GM11168 (cell line): ENCODE results near the gene ZNF787.
"Not testable (repeated sequence)": the region's sequence is repeated elsewhere in the genome, so short reads cannot be mapped to it uniquely, and the experiment has no call there.

Experiments
- in situ Hi-C: fragments of 300-500 bp; cut with MboI; formaldehyde crosslinking; loops from one replicate; pipeline ENCODE4 v1.12.0; 2022; ENCODE audit warnings: low sequenced_read_pairs; ENCODE audit not compliant: unreplicated experiment

The ZNF787 gene

DNA sequence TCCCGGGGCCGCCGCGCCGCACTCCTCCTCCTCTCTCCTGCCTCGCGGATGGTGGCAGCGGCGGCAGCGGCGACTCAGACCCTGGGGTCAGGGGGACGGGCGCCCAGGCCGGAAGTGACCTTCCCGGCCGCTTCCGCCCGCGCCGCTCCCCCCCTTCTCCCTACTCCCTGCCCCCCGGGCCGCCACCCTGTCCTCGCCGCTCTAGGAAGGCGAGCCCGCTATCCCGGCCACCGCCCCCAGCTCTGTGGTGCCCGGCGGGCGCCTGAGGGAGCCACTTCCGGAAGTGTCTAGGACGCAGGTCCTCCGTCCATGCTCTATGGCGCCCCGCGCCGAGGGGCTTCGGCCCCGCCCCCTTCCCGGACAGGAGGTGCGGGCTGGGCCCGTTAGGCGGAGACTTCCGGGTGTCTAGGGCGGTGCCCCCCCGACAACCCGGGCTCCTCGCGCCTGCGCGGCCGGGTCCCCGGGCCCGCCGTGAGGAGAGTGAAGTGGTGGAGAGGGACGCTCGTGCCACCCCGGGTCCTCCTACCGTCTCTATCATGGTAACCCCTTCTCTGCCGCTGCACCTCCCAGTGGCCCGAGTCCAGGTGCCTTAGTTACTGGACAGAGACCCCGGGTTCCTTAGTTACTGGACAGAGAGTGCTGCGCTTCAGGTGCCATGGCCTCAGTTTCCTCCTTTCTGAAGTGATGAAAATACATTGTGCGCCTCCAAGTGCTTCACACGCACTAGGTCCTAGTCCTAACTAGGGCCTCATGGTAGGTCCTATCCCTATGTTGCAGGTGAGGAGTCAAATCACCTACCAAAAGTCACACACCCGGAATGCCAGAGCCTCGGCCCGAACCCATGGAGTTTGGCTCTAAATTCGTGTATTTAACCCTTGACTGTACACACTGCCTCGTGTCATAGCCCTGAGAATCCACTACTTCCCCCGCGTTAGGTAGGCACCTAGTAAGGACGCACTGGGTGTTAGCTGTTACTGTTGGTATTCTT, at the start of gene ZNF787:
ZNF787 (minus strand) TSS at position 116 of the 988 bp plus-strand sequence. CDS start 18,078 bp downstream, outside the sequence.
- in situ Hi-C loops: loop anchor here (25.0 kb wide), 1 partner anchor 2009 kb away; the partner anchor contains the start of genes NDUFA3, OSCAR, PRPF31 and TFPT

DNA sequence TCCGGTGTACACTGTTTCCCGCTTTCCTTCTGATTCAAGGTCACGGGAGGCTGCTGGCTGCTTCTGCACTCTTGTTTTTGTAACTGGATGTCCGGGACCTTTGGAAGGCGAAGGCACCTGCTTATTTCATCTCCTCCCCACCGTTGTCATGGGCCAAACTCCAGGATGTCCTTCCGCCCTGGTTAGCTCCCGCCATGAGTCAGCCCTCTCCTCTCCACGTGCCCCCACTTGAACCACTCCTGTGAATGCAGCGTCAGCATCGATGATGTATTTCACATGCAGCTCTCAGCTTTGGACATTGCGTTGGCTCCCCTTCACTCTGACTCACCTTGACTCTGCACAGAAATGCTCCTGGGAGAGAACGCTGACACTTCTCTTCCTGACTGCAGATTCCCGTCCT, 49.2 kb upstream of the ZNF787 start:
- in situ Hi-C loops: loop anchor here (5.0 kb wide), 1 partner anchor 98 kb away; no protein-coding TSS in a partner anchor

DNA sequence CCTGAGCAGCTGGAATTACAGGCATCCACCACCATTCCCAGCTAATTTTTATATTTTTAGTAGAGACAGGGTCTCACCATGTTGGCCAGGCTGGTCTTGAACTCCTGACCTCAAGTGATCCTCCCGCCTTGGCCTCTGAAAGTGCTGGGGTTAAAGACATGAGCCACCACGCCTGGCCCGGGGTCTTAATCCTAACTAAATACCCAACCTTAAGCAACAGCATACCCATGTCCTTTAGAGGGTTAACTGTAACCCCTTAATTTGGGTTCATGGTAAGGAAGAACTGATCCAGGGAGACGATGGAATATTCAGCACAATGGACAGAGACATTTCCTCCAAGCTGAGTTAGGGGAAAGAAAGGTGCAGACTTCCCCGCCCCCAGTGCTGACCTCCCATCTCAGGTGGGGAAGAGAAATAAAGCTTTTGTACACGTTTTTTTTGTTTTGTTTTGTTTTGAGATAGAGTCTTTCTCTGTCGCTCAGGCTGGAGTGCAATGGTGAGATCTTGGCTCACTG, 46.0 kb upstream of the ZNF787 start:
- in situ Hi-C loops: no loop called here

DNA sequence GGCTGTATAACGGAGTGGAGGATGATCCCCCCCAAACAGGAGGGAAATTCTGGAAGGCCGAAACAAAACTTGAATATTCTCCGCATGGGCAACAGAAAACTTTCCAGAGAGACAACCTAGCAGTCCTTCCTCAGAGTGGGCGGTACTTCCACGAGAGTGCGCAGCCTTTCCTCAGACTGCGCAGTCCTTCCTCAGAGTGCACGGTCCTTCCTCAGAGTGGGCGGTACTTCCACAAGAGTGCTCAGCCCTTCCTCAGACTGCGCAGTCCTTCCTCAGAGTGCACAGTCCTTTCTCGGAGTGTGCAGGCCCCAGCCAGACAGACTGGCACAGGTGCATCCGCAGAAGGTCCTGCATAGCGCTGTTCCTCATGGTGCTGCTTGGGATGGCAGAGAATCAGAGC, 42.0 kb upstream of the ZNF787 start:
- in situ Hi-C loops: no loop called here

DNA sequence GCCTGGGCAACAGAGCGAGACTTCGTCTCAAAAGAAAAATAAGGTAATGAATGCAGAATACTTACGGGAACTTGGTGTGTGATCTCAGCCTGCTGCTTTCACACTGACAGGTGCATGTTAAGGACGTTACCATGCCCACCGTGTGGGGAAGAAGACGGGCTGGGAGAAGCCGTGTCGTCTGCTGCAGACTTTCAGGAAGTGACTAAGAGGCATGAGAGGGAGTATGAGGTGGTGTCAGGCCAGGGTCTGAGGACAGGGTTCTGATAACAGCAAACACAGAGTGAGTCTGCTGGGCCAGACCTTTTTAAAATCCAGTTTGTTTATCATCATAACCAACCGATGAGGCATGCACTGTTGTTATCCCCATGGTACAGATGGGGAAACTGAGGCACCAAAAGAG, 41.2 kb upstream of the ZNF787 start:
- in situ Hi-C loops: no loop called here

DNA sequence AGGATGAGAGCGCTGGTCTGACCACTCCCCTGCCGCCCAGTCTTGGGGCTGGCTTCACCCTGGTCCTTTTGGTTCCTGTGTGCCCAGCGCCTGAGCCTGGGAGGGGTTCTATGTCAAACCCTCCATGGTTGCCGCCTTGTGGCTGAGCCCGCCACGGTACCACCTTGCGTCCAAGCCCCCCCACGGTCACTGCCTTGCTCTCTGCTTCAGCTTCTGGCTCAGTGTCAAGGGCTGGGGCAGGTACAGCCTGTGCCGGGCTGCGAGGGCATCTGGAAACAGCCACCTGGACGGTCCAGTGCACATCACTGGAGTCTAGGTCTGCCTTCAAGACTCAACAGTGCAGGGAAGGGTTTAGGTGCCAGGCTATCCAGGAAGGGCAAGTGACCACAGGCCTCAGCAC, 40.4 kb upstream of the ZNF787 start:
- in situ Hi-C loops: no loop called here

DNA sequence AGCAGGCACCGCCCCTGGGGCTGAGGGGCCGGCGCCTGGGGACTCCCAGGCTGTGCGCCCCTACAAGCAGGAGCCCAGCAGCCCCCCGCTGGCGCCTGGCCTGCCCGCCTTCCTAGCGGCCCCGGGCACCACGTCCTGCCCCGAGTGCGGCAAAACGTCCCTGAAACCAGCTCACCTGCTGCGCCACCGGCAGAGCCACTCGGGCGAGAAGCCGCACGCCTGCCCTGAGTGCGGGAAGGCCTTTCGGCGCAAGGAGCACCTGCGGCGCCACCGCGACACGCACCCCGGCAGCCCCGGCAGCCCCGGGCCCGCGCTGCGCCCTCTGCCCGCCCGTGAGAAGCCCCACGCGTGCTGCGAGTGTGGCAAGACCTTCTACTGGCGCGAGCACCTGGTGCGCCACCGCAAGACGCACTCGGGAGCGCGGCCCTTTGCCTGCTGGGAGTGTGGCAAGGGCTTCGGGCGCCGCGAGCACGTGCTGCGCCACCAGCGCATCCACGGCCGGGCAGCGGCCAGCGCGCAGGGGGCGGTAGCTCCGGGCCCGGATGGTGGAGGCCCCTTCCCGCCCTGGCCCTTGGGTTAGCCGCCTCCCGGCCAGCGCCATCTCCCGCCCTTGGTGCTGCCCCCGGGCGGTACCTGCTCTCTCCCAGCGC, 38.7 kb upstream of the ZNF787 start:
- in situ Hi-C loops: no loop called here

DNA sequence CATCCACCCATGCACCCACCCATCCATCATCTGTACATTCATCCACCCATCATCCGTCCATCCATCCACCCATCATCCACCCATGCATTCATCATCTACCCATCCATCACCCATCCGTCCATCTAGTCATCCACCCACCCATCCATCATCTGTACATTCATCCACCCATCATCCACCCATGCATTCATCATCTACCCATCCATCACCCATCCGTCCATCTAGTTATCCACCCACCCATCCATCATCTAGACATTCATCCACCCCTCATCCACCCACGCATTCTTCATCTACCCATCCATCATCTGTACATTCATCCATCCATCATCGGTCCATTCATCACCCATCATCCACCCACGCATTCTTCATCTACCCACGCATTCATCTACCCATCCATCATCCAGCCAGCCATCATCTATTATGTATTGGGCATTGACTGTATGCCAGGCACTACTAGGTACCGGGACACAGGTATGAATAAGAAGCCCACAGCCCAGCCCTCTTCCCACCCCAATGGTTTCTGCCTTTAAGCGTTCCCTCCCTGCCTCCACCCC, 38.0 kb upstream of the ZNF787 start:
- in situ Hi-C loops: no loop called here

DNA sequence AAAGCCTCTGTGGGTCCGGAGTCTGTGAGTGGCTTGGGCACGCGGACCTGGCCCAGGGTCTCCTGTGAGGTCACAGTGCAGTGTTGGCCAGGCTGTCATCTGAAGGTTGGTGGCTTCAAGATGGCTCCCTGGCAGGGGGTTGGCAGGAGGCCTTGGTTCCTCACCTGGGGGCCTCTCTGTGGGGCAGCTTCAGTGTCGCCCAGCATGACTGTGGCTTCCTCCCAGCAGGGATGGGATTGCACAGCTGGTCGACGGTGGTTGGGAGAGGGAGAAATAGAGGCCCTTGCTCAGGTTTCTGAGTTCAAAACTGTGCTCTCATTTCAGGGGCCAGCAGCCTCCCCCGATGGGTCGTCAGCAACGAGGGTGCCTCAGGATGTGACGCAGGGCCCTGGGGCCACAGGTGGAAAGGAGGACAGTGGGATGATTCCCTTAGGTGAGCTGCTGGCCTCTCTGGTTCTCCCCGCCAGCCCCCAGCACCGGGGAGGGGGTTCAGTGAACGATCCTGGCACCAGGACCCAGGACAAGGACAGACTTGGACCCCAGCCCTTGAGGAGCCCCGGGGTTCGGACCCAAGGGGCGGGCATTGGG, 37.2 kb upstream of the ZNF787 start:
- in situ Hi-C loops: no loop called here

DNA sequence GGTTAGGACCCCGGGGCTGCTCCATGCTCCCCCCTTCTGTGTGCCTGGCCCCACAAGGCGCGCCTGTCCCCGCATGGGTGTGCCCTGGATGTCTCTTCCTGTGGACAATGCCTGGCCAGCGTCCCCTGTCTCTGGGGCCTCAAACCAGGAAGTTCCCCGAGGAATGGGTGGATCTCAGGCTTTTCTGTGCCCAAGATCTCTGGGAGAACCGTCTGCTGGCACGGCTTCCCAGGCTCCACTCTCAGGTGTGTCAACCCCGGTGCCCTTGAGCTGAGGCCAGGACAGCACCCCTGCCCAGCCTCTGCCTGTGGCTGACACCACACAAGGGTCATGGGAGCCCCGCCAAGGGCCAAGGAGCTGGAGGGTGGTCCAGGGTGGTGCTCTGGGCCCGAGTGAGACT, 35.7 kb upstream of the ZNF787 start:
- in situ Hi-C loops: no loop called here

DNA sequence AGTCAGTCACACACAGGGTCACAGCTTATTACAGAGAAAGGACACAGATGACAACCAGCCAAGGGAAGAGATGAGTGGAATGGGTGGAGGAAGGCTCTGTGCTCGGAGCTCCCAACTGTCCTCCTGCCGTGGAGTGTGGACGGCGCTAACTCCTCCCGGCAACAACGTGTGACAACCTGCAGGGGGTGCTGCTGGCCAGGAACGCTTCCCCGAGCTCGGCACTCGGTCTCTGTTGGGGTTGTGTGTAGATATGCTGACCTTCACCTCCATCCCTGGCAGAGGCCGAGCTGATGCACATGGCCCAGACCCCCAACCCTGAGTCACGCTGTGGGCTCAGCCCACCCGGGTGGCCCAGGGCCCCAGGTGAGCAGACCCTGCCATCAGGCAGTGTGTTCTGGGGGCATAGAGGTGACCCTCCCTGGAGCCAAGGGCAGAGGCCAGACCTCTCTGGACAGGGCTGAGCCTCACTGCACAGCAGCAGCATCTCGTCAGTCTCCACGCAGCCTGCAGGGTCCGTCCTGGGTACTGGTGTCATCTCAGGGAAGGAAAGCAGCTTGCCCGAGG, 34.1 kb upstream of the ZNF787 start:
- in situ Hi-C loops: no loop called here

DNA sequence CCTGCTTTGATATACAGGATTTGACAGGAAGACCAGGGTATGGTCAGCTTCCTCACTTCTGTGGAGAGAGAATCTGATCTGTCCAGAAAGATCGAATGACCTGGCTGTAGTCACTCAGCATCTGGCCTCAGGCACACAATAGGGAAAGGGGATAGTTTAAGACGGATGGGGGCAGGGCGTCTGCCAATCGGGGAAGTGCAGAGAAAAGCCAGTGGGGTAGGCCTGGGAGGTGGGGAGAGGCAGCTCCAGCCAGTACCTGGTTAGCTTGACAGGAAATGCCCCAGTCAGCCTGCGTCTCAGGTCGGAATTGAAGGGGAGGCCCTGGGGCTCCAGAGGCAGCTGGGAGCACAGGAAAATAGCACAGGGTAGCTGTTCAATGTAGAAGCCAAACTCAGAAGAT, 32.4 kb upstream of the ZNF787 start:
- in situ Hi-C loops: no loop called here

DNA sequence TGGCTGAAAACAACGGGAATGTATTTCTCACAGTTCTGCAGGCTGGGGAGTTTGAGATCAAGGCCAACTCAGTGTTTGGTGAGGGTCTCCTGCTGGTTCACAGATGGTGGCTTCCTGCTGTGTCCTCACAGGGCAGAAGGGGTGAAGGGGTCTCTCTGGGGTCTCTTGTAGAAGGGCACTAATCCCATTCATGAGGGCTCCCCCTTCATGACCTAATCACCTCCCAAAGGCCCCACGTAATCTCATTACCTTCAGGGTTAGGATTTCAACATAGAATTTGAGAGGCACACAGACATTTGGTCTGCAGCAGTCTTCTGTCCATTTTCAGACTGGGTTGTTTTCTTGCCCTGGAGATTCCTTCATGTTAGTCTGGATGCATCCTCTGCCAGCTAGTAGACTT, 31.5 kb upstream of the ZNF787 start:
- in situ Hi-C loops: no loop called here

DNA sequence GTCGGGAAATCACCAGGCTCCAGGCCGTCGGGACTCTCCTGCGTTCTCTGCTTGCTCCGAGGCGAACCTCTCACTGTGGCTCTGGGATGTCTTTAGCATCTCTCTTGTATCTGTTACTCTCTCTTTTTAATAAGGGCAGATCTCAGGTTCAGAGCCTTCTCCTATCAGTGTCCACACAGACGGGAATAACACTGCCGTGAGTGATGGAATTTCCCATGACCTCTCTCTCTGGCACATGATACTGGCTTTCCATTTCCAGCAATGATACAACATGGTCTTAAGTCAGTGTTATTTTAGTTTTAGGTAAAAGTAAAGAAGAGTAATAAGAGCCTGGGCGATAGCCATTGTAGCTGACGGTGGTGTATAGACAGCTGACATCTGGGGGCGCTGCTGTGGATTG, 29.3 kb upstream of the ZNF787 start:
- in situ Hi-C loops: no loop called here

DNA sequence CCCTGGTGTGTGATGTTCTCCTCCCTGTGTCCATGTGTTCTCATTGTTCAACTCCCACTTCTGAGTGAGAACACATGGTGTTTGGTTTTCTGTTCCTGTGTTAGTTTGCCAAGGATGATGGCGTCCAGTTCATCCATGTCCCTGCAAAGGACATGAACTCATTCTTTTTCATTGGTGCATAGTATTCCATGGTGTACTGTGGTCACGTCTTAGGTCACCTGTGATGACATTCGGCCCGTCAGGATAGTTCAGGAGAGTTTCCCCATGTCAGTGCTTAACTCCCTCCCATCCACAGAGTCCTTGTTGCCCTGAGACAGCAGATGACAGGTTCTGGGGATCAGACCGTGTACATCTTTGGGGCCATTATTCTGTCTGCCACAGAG, 28.6 kb upstream of the ZNF787 start:
- in situ Hi-C loops: no loop called here

DNA sequence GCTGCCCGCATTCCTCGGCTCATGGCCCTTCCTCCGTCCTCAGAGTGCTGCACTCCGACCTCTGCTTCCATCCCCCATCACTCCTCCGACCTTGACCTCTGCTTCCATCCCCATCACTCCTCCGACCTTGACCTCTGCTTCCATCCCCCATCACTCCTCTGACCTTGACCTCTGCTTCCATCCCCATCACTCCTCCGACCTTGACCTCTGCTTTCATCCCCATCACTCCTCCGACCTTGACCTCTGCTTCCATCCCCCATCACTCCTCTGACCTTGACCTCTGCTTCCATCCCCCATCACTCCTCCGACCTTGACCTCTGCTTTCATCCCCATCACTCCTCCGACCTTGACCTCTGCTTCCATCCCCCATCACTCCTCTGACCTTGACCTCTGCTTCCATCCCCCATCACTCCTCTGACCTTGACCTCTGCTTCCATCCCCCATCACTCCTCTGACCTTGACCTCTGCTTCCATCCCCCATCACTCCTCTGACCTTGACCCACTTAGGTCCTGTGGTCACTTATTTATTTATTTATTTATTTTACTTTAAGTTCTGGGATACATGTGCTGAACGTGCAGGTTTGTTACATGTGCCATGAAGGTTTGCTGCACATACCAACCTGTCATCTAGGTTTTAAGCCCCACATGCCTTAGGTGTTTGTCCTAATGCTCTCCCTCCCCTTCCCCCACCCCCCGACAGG, 28.0 kb upstream of the ZNF787 start:
- in situ Hi-C loops: not testable (repeated sequence)

DNA sequence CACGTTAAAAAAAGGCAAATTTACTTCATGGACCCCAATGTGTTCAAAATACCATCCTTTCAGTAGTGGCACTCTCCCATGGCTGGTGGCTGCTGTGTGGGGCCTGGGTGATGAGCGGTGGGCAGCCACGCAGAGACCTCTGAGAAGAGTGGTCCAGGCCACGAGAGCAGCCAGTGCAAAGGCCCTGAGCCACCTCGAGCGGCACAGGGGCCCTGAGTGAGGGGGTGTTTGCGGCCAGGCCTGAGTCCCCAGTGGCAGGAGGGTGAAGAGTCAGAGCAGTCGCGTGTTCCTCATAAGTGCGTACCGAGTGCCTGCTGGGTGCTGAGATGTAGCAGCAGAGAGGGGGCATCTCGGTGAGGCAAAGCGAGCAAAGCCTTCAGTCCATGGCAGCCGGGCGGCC, 27.0 kb upstream of the ZNF787 start:
- in situ Hi-C loops: no loop called here

DNA sequence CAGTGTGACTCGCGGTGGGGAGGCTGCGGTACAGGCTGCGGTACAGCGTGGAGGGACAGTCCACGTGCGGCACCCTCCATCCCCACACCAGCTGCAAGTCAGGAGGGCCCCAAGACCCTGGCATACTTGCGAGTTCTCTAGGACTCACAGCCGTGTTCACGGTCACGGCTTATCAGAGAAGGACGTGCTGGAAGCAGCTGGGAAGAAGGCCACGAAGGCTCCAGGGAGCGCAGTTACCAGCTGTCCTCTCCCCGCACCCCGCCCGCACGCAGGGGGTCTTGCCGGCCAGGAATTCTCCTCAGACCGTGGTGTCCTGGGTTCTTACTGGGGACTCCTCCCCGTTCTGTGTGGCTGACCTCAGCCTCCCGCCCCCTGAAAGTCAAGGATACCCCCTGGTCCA, 26.2 kb upstream of the ZNF787 start:
- in situ Hi-C loops: no loop called here

DNA sequence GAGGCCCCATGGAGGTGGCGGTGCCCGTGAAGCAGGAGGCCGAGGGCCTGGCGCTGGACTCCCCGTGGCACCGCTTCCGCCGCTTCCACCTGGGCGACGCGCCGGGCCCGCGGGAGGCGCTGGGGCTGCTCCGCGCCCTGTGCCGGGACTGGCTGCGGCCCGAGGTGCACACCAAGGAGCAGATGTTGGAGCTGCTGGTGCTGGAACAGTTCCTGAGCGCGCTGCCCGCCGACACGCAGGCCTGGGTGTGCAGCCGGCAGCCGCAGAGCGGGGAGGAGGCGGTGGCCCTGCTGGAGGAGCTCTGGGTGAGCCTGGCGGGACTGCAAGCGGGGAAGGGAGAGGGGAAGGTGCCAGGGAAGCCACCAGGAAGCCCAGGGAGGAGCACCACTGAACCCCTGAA, 25.8 kb upstream of the ZNF787 start:
- in situ Hi-C loops: no loop called here

DNA sequence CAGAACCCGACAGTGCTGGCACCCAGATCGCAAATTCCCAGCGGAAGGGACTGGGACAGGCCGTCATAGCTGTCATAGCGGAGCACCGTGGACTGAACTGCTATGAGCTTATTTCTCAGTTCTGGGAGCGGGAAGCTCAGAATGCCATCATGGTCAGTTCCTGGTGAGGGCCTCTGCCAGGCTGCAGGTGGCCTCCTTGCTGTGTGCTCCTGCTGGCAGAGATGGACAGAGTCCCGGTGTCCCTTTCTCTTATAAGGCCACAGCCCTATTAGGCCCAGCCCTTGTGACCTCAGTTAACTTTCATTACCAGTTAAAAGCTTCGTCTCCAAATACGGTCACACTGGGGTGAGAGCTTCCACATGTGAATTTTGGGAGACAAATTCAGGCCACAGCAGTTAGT, 24.6 kb upstream of the ZNF787 start:
- in situ Hi-C loops: no loop called here
